HCT116 (cell line): Measurements from ENCODE around the gene FTCDNL1. TPM values are rescaled to one million over a fixed set of nuclear protein-coding genes. Genes with fewer than 3 reads are reported as not detected.

Experiments
- ATAC-seq: fragments of 200-7000 bp; cut with Tn5 transposase; 2 replicates; pipeline ENCODE4 v1.9.1; 2020; ENCODE audit warnings: mild to moderate bottlenecking, moderate library complexity
- BruUV-seq: library from RNA; stranded (reverse); fragments of 400-500 nt; replicated peaks from 2 replicates; lab custom pipeline; 2021; lab: Mats Ljungman, UMichigan
- CTCF ChIA-PET: fragments of 300-600 bp; sonication (Branson Sonifier 250); formaldehyde crosslinking; loops from one replicate; lab custom pipeline; 2021; ENCODE audit warnings: antibody characterized with exemption; lab: Charles Lee
- POLR2A ChIA-PET: fragments of 300-600, 350-600 bp; sonication (Branson Sonifier 250); formaldehyde crosslinking; loops from one replicate; lab custom pipeline; 2021; ENCODE audit warnings: antibody characterized with exemption; lab: Charles Lee
- RAD21 ChIA-PET, 2 experiments: fragments of 300-600 bp; sonication (Branson Sonifier 250); formaldehyde crosslinking; loops; one replicate each; lab custom pipeline; 2023; ENCODE audit warnings: low total read pairs in 2 of 2; ENCODE audit not compliant: uncharacterized antibody in 2 of 2, unreplicated experiment in 2 of 2, low non-redundant PET in 1 of 2; lab: Charles Lee
- DNase-seq: peaks from one replicate; pipeline ENCODE4 v3.0.0-alpha.2; 2010; ENCODE audit warnings: low read depth, low spot score
- H2AFZ ChIP-seq: fragments of 200-600 bp; shearing (Covaris generic), sonication (generic); 2 replicates; pipeline ENCODE4 v1.6.1; 2017; ENCODE audit warnings: low read depth, mixed run types, mixed read lengths, antibody characterized with exemption, low read length; ENCODE audit not compliant: poor library complexity, severe bottlenecking
- H3K27ac ChIP-seq: 2 replicates; pipeline ENCODE4 v1.5.1; 2012; ENCODE audit warnings: low read depth, low read length
- H3K27me3 ChIP-seq: fragments of 200-600 bp; sonication (generic); 2 replicates; pipeline ENCODE4 v1.6.1; 2016; ENCODE audit warnings: mixed run types, low read length, mixed read lengths; ENCODE audit not compliant: insufficient read depth
- H3K36me3 ChIP-seq, 2 experiments: fragments of 200-500 bp in 1 of 2; fragments of 200-600 bp in 1 of 2; sonication (Bioruptor generic) in 1 of 2; sonication (generic) in 1 of 2; 2 replicates each; pipeline versions ENCODE4 v1.5.1 to v1.6.1; 2014 to 2016; ENCODE audit warnings: low read length in 2 of 2, inconsistent platforms in 1 of 2, mixed read lengths in 1 of 2, mixed run types in 1 of 2; ENCODE audit not compliant: insufficient read depth in 2 of 2, control insufficient read depth in 1 of 2
- H3K4me1 ChIP-seq, 2 experiments: fragments of 200-600 bp in 1 of 2; sonication (generic) in 1 of 2; 2 replicates each; pipeline versions ENCODE4 v1.5.1 to v1.6.1; 2012 to 2017; ENCODE audit warnings: low read length in 2 of 2, inconsistent platforms in 1 of 2, mild to moderate bottlenecking in 1 of 2, mixed read lengths in 1 of 2, mixed run types in 1 of 2, moderate library complexity in 1 of 2; ENCODE audit not compliant: insufficient read depth in 2 of 2, control insufficient read depth in 1 of 2
- H3K4me2 ChIP-seq: fragments of 200-600 bp; sonication (generic); 2 replicates; pipeline ENCODE4 v1.6.1; 2017; ENCODE audit warnings: mixed run types, low read length, mixed read lengths
- H3K4me3 ChIP-seq, 2 experiments: fragments of 200-600 bp in 1 of 2; sonication (generic) in 1 of 2; replicated peaks in 1 of 2; 2 replicates each; pipeline ENCODE4 v1.5.1; 2011 to 2016; ENCODE audit warnings: low read length in 2 of 2, control low read depth in 1 of 2, low read depth in 1 of 2, mild to moderate bottlenecking in 1 of 2, mixed read lengths in 1 of 2, mixed run types in 1 of 2
- H3K79me2 ChIP-seq: fragments of 200-600 bp; sonication (generic); 2 replicates; pipeline ENCODE4 v1.6.1; 2017; ENCODE audit warnings: mild to moderate bottlenecking, mixed run types, low read length, moderate library complexity, mixed read lengths; ENCODE audit not compliant: insufficient read depth
- H3K9ac ChIP-seq: fragments of 200-600 bp; sonication (generic); 2 replicates; pipeline ENCODE4 v1.6.1; 2016; ENCODE audit warnings: low read length, mixed read lengths
- H3K9me2 ChIP-seq: fragments of 200-600 bp; sonication (generic), shearing (Covaris generic); 2 replicates; pipeline ENCODE4 v1.6.1; 2017; ENCODE audit warnings: mixed run types, mild to moderate bottlenecking, moderate library complexity; ENCODE audit not compliant: insufficient read depth
- H3K9me3 ChIP-seq, 2 experiments: fragments of 200-500 bp in 1 of 2; fragments of 200-600 bp in 1 of 2; sonication (Bioruptor generic) in 1 of 2; sonication (generic) in 1 of 2; 2 replicates each; pipeline ENCODE4 v1.6.1; 2014 to 2017; ENCODE audit warnings: low read length in 2 of 2, mixed read lengths in 2 of 2, inconsistent platforms in 1 of 2, low read depth in 1 of 2, mild to moderate bottlenecking in 1 of 2, mixed run types in 1 of 2, moderate library complexity in 1 of 2; ENCODE audit not compliant: control insufficient read depth in 1 of 2, insufficient read depth in 1 of 2
- H4K20me1 ChIP-seq: fragments of 200-600 bp; sonication (generic), shearing (Covaris generic); 2 replicates; pipeline ENCODE4 v1.6.1; 2017; ENCODE audit warnings: mixed run types, mild to moderate bottlenecking, moderate library complexity; ENCODE audit not compliant: insufficient read depth
- CBX3 ChIP-seq: IDR thresholded peaks from 2 replicates; pipeline ENCODE4 v1.6.1; 2012; ENCODE audit warnings: low read depth
- CEBPB ChIP-seq: IDR thresholded peaks from 2 replicates; pipeline ENCODE4 v1.6.1; 2012; ENCODE audit warnings: low read depth
- EZH2 ChIP-seq: fragments of 200-600 bp; sonication (generic); IDR thresholded peaks from 2 replicates; pipeline ENCODE4 v1.6.1; 2017; ENCODE audit warnings: antibody characterized with exemption, mixed run types
- FOSL1 ChIP-seq: IDR thresholded peaks from 2 replicates; pipeline ENCODE4 v1.6.1; 2012; ENCODE audit warnings: low read depth
- POLR2A ChIP-seq: IDR thresholded peaks from 2 replicates; pipeline ENCODE4 v1.7.0; 2011; ENCODE audit warnings: borderline replicate concordance; ENCODE audit not compliant: insufficient read depth, insufficient read length; ENCODE audit errors: extremely low read depth
- POLR2AphosphoS5 ChIP-seq: IDR thresholded peaks from 2 replicates; pipeline ENCODE4 v1.6.1; 2011; ENCODE audit warnings: mild to moderate bottlenecking, low read depth, low read length, moderate library complexity
- RAD21 ChIP-seq: IDR thresholded peaks from 2 replicates; pipeline ENCODE4 v1.6.1; 2012; ENCODE audit warnings: low read depth, mild to moderate bottlenecking
- SIN3A ChIP-seq: IDR thresholded peaks from 2 replicates; pipeline ENCODE4 v1.6.1; 2012; ENCODE audit warnings: low read depth
- SP1 ChIP-seq: IDR thresholded peaks from 2 replicates; pipeline ENCODE4 v1.6.1; 2012; ENCODE audit warnings: low read depth
- SRF ChIP-seq: IDR thresholded peaks from 2 replicates; pipeline ENCODE4 v1.6.1; 2012; ENCODE audit warnings: low read depth
- TCF7L2 ChIP-seq: IDR thresholded peaks from 2 replicates; pipeline ENCODE4 v1.7.0; 2011; ENCODE audit warnings: borderline replicate concordance, inconsistent platforms; ENCODE audit not compliant: insufficient read depth, insufficient read length; ENCODE audit errors: extremely low read depth
- ZFX ChIP-seq: fragments of 450-650 bp; IDR thresholded peaks from 2 replicates; pipeline ENCODE4 v1.6.1; 2017
- ZNF274 ChIP-seq: fragments of 200-500 bp; sonication (Bioruptor generic); IDR thresholded peaks from 2 replicates; pipeline ENCODE4 v1.6.1; 2014; ENCODE audit warnings: mild to moderate bottlenecking, low read depth, low read length, inconsistent platforms
- intact Hi-C: fragments of 100-400 bp; cut with micrococcal nuclease; formaldehyde crosslinking; loops from 2 replicates; pipeline ENCODE4 v1.10.0; 2022
- total RNA-seq: library from RNA; stranded (reverse); gene quantifications from one replicate; pipeline ENCODE4 v1.2.1, GENCODE V29; 2021; ENCODE audit not compliant: unreplicated experiment
- TF ChIP-seq, protein P1 (sequence below): IDR thresholded peaks from 2 replicates; pipeline ENCODE4 v1.6.1; 2012; ENCODE audit warnings: low read depth
- TF ChIP-seq, protein P2 (sequence below), 3 experiments: fragments of 200-600 bp in 1 of 3; sonication (generic) in 1 of 3; IDR thresholded peaks in 2 of 3; conservative IDR thresholded peaks in 1 of 3; 2 replicates each; pipeline ENCODE4 v1.5.1; 2012 to 2017; ENCODE audit warnings: low read depth in 2 of 3, low read length in 2 of 3, antibody characterized with exemption in 1 of 3, borderline replicate concordance in 1 of 3, control low read depth in 1 of 3, mild to moderate bottlenecking in 1 of 3, mixed read lengths in 1 of 3, mixed run types in 1 of 3, moderate library complexity in 1 of 3; ENCODE audit not compliant: insufficient read depth in 1 of 3

Gene FTCDNL1
- total RNA-seq, 1 experiment from 2014 or later = 2.6 TPM

GRCh38 chr2:199838399-199838798 lies 12.6 kb downstream of the FTCDNL1 start (continued):
- TF ChIP-seq, protein P1, sequence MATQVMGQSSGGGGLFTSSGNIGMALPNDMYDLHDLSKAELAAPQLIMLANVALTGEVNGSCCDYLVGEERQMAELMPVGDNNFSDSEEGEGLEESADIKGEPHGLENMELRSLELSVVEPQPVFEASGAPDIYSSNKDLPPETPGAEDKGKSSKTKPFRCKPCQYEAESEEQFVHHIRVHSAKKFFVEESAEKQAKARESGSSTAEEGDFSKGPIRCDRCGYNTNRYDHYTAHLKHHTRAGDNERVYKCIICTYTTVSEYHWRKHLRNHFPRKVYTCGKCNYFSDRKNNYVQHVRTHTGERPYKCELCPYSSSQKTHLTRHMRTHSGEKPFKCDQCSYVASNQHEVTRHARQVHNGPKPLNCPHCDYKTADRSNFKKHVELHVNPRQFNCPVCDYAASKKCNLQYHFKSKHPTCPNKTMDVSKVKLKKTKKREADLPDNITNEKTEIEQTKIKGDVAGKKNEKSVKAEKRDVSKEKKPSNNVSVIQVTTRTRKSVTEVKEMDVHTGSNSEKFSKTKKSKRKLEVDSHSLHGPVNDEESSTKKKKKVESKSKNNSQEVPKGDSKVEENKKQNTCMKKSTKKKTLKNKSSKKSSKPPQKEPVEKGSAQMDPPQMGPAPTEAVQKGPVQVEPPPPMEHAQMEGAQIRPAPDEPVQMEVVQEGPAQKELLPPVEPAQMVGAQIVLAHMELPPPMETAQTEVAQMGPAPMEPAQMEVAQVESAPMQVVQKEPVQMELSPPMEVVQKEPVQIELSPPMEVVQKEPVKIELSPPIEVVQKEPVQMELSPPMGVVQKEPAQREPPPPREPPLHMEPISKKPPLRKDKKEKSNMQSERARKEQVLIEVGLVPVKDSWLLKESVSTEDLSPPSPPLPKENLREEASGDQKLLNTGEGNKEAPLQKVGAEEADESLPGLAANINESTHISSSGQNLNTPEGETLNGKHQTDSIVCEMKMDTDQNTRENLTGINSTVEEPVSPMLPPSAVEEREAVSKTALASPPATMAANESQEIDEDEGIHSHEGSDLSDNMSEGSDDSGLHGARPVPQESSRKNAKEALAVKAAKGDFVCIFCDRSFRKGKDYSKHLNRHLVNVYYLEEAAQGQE = no peak
- TF ChIP-seq CEBPB (no peak), ZFX (no peak), EZH2 (no peak), TCF7L2 (no peak), SP1 (no peak), CBX3 (no peak)

DNA sequence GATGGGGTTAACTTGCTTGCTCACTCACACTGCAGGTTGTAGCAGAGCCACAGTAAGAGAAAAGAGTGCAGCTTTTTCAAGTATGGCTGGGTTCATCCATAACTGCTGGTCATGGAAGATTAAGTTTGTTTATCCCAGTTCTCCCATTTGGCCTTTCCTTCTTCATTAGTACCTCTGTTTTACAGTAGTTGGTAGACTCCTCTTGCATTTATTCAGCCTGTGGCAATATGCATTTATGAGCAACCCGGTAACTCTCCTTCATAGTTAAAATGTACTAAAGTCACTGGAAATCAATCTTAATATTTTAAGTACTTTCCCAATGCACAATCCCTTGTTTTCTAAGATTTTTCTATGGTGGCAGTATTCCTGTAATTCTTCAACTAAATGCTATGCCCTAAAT lies 14.0 kb downstream of the FTCDNL1 start:
- H2AFZ ChIP-seq = no peak overlapping the region
- H3K36me3 ChIP-seq = no peaks in the 10 kb centered on the region
- DNase-seq (no peak), ATAC-seq (no peak)
- H3K4me1 ChIP-seq = no peaks in the 10 kb centered on the region
- H3K9me2 ChIP-seq = no peaks in the 10 kb centered on the region
- H3K79me2 ChIP-seq = no peaks in the 10 kb centered on the region
- ChIA-PET CTCF (no interaction called here), RAD21 (no interaction called here), POLR2A (no interaction called here)
- intact Hi-C loops = no loop called here
- H4K20me1 ChIP-seq = no peaks in the 10 kb centered on the region
- BruUV-seq = no TSS peak
- H3K4me3 ChIP-seq = no peak overlapping the region
- H3K27ac ChIP-seq = no peak overlapping the region
- no peak overlapping the region for H3K9ac ChIP-seq
- no peaks in the 10 kb centered on the region for H3K27me3 ChIP-seq
- no peak overlapping the region for H3K4me2 ChIP-seq
- H3K9me3 ChIP-seq = no peaks in the 10 kb centered on the region
- TF ChIP-seq SRF (no peak), POLR2AphosphoS5 (no peak), CEBPB (no peak), FOSL1 (no peak), POLR2A (no peak), RAD21 (no peak), ZNF274 (no peak), ZFX (no peak), TCF7L2 (no peak), SIN3A (no peak)
- TF ChIP-seq, protein P2, sequence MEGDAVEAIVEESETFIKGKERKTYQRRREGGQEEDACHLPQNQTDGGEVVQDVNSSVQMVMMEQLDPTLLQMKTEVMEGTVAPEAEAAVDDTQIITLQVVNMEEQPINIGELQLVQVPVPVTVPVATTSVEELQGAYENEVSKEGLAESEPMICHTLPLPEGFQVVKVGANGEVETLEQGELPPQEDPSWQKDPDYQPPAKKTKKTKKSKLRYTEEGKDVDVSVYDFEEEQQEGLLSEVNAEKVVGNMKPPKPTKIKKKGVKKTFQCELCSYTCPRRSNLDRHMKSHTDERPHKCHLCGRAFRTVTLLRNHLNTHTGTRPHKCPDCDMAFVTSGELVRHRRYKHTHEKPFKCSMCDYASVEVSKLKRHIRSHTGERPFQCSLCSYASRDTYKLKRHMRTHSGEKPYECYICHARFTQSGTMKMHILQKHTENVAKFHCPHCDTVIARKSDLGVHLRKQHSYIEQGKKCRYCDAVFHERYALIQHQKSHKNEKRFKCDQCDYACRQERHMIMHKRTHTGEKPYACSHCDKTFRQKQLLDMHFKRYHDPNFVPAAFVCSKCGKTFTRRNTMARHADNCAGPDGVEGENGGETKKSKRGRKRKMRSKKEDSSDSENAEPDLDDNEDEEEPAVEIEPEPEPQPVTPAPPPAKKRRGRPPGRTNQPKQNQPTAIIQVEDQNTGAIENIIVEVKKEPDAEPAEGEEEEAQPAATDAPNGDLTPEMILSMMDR (IDR thresholded peaks at IDR 0.05 in 2 of 3, conservative IDR thresholded peaks at IDR 0.05 in 1 of 3; ENCODE audit: borderline replicate concordance in 1 of 3, insufficient read depth in 1 of 3, low read depth in 2 of 3, low read length in 2 of 3) = no peak
- TF ChIP-seq, protein P1 = no peak
